Measurements from ENCODE around the gene EFS.
"Not testable (repeated sequence)": the region's sequence is repeated elsewhere in the genome, so short reads cannot be mapped to it uniquely, and the experiment has no call there.

The EFS gene

GRCh38 chr14:23406244-23406643 lies 41.3 kb upstream of the EFS start:
- H3K36me3 ChIP-seq (ENCODE audit: control insufficient read depth in 2 of 2, insufficient read depth in 2 of 2, low read length in 2 of 2): no peaks in the 10 kb centered on the region
- H3K9me3 ChIP-seq (ENCODE audit: control insufficient read depth in 2 of 2, low read length in 2 of 2): no peaks in the 10 kb centered on the region
- peaks cover 0 to 5% of the 10 kb centered on the region in 2 donors for H3K27me3 ChIP-seq (ENCODE audit: control insufficient read depth in 1 of 2, insufficient read depth in 2 of 2, low read length in 2 of 2)
- H3K9ac ChIP-seq (ENCODE audit: low read length in 2 of 2): no peak overlapping the region
- H3K4me1 ChIP-seq (ENCODE audit: control insufficient read depth, insufficient read depth, low read length): no peaks in the 10 kb centered on the region
- H3K4me3 ChIP-seq (ENCODE audit: low read length in 2 of 2): no peak overlapping the region
- H3K27ac ChIP-seq (ENCODE audit: low read length): no peak overlapping the region

DNA sequence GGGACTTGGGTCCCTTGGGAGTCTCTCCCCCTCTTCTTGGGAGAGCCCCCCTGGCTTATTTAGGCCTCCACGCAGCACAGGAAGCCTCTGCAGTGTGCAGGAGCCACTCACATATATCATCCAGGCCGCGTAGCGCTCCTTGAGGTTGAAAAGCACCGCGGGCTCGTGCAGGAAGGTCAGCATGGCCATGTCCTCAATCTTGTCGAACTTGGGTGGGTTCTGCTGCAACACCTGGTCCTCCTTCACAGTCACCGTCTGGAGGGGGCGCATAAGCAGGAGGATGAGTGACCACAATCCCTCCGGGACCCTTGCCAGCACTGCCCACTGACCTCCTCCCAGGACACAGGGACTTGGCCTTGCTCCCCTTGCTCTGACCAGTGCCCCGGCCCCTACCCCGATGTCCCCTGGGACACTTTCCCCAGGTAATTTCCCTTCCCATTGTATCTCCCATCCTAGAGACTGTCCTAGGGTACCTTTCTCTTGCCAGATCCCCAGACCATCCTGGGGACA lies 40.6 kb upstream of the EFS start:
- H3K36me3 ChIP-seq (ENCODE audit: control insufficient read depth in 2 of 2, insufficient read depth in 2 of 2, low read length in 2 of 2): no peaks in the 10 kb centered on the region
- no peak overlapping the region for H3K9ac ChIP-seq (ENCODE audit: low read length in 2 of 2)
- no peak overlapping the region for H3K27ac ChIP-seq (ENCODE audit: low read length)
- no peak overlapping the region for H3K4me3 ChIP-seq (ENCODE audit: low read length in 2 of 2)
- no peaks in the 10 kb centered on the region for H3K4me1 ChIP-seq (ENCODE audit: control insufficient read depth, insufficient read depth, low read length)
- peaks cover 0 to 5% of the 10 kb centered on the region in 2 donors for H3K27me3 ChIP-seq (ENCODE audit: control insufficient read depth in 1 of 2, insufficient read depth in 2 of 2, low read length in 2 of 2)
- no peaks in the 10 kb centered on the region for H3K9me3 ChIP-seq (ENCODE audit: control insufficient read depth in 2 of 2, low read length in 2 of 2)

DNA sequence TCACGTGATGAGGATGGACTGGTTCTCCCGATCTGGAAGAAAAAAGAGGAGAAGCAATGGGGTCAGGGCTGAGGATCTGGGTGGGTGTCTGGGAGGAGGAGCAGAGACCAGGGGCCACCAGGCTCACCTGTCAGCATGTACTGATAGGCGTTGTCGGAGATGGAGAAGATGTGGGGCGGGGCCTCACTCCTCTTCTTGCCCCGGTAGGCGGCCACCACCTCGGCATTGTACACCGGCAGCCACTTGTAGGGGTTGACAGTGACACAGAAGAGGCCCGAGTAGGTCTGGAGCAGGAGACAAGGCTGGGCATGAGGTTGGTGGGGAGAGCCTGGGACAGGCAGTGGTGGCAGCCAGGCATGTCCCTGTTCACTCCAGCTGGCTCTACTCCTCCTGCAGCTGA lies 40.1 kb upstream of the EFS start:
- no peak overlapping the region for H3K9ac ChIP-seq (ENCODE audit: low read length in 2 of 2)
- H3K4me3 ChIP-seq (ENCODE audit: low read length in 2 of 2): no peak overlapping the region
- H3K9me3 ChIP-seq (ENCODE audit: control insufficient read depth in 2 of 2, low read length in 2 of 2): no peaks in the 10 kb centered on the region
- no peaks in the 10 kb centered on the region for H3K36me3 ChIP-seq (ENCODE audit: control insufficient read depth in 2 of 2, insufficient read depth in 2 of 2, low read length in 2 of 2)
- no peak overlapping the region for H3K27ac ChIP-seq (ENCODE audit: low read length)
- H3K4me1 ChIP-seq (ENCODE audit: control insufficient read depth, insufficient read depth, low read length): no peaks in the 10 kb centered on the region
- peaks cover 0 to 5% of the 10 kb centered on the region in 2 donors for H3K27me3 ChIP-seq (ENCODE audit: control insufficient read depth in 1 of 2, insufficient read depth in 2 of 2, low read length in 2 of 2)

DNA sequence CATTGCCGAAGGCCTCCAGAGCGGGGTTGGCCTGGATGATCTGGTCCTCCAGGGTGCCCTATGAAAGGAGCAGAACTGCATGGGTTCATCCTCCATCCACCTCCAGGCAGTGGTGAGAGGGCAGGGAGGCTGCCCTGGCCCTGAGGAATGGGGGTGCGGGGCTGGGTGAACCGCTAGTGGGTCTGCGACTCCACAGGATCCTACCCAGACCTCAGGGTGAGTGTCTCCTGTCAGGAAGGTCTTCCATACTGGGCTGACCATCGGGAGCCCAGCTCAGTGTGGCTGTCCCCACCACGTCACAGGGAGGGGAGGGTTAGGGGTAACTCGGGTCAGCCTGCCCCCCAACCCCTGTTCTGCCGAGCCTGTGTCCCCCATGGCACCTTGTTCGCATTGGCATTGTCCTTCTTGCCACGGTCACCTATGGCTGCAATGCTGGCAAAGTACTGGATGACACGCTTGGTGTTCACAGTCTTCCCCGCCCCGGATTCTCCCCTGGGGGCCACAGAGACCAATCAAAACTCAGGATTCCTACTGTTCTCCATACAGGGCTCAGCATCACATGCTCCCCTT lies 39.4 kb upstream of the EFS start:
- H3K27ac ChIP-seq (ENCODE audit: low read length): no peak overlapping the region
- no peaks in the 10 kb centered on the region for H3K36me3 ChIP-seq (ENCODE audit: control insufficient read depth in 2 of 2, insufficient read depth in 2 of 2, low read length in 2 of 2)
- H3K4me3 ChIP-seq (ENCODE audit: low read length in 2 of 2): no peak overlapping the region
- H3K4me1 ChIP-seq (ENCODE audit: control insufficient read depth, insufficient read depth, low read length): no peaks in the 10 kb centered on the region
- H3K9me3 ChIP-seq (ENCODE audit: control insufficient read depth in 2 of 2, low read length in 2 of 2): no peaks in the 10 kb centered on the region
- peaks cover 0 to 5% of the 10 kb centered on the region in 2 donors for H3K27me3 ChIP-seq (ENCODE audit: control insufficient read depth in 1 of 2, insufficient read depth in 2 of 2, low read length in 2 of 2)
- H3K9ac ChIP-seq (ENCODE audit: low read length in 2 of 2): no peak overlapping the region

- H3K36me3 ChIP-seq (ENCODE audit: control insufficient read depth in 2 of 2, insufficient read depth in 2 of 2, low read length in 2 of 2): no peaks in the 10 kb centered on the region
- H3K9ac ChIP-seq (ENCODE audit: low read length in 2 of 2): no peak overlapping the region
- no peak overlapping the region for H3K4me3 ChIP-seq (ENCODE audit: low read length in 2 of 2)
- H3K27ac ChIP-seq (ENCODE audit: low read length): no peak overlapping the region
- H3K9me3 ChIP-seq (ENCODE audit: control insufficient read depth in 2 of 2, low read length in 2 of 2): no peaks in the 10 kb centered on the region
- H3K4me1 ChIP-seq (ENCODE audit: control insufficient read depth, insufficient read depth, low read length): no peaks in the 10 kb centered on the region
- peaks cover 0 to 5% of the 10 kb centered on the region in 2 donors for H3K27me3 ChIP-seq (ENCODE audit: control insufficient read depth in 1 of 2, insufficient read depth in 2 of 2, low read length in 2 of 2)
These were observed 38.9 kb upstream of the EFS start for GRCh38 chr14:23403908-23404307.

DNA sequence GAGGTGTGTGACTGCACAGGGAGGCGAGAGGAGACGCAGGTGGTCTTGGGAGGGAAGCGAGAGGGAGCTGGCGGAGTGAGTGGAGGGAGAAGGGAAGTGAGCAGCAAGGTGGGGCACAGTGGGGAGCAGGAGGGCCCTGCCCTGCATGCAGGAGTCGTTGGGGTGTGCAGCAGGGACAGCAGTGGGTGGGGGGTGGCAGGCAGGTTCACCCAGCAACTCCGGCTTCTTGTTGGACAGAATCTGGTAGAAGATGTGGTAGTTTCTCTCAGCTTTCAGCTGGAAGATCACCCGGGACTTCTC lies 38.1 kb upstream of the EFS start:
- H3K4me3 ChIP-seq (ENCODE audit: low read length in 2 of 2): no peak overlapping the region
- no peak overlapping the region for H3K9ac ChIP-seq (ENCODE audit: low read length in 2 of 2)
- no peaks in the 10 kb centered on the region for H3K4me1 ChIP-seq (ENCODE audit: control insufficient read depth, insufficient read depth, low read length)
- no peaks in the 10 kb centered on the region for H3K36me3 ChIP-seq (ENCODE audit: control insufficient read depth in 2 of 2, insufficient read depth in 2 of 2, low read length in 2 of 2)
- no peaks in the 10 kb centered on the region for H3K9me3 ChIP-seq (ENCODE audit: control insufficient read depth in 2 of 2, low read length in 2 of 2)
- H3K27me3 ChIP-seq (ENCODE audit: control insufficient read depth in 1 of 2, insufficient read depth in 2 of 2, low read length in 2 of 2): peaks cover 0 to 5% of the 10 kb centered on the region in 2 donors
- H3K27ac ChIP-seq (ENCODE audit: low read length): no peak overlapping the region

DNA sequence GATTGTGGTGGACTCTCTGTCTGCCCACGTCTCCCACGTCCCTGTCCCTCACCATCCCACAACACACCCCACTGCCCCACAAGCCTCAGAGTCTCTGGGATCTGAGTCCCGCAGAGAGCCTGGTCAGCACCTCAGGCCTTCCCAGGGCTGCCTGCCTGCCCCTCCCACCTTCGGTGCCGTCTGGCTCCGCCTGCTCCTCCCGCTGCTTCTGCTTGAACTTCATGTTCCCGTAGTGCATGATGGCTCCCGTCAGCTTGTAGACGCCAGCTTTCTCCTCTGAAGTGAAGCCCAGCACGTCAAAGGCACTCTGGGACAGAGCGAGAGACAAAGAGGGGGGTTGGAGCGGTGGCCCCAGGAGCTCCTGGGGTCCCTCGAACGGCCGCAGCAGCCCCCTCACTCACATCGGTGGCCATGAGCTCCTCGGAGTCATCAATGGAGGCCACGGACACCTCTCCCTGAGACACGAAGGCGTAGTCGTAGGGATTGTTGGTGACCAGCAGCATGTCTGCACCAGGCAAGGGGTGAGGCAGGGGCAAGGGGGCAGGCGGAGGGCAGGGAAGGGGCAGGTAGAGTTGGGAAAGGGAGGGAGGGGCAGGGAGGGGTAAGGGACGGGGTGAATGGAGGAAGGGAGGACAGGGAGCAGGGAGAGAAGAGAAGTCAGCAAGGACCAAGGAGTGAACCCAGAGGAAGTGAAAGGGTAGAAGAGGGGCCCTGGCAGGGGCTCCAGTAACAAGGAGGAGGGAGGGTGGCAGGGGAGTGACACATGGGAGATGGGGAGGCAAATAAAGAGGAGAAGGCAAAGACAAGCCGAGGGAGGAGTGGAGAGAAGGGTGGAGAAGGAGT lies 37.5 kb upstream of the EFS start:
- Histone ChIP-seq H3K4me1 (ENCODE audit: control insufficient read depth, insufficient read depth, low read length) (no peaks in the 10 kb centered on the region), H3K9me3 (ENCODE audit: control insufficient read depth in 2 of 2, low read length in 2 of 2) (no peaks in the 10 kb centered on the region), H3K4me3 (ENCODE audit: low read length in 2 of 2) (no peak overlapping the region), H3K9ac (ENCODE audit: low read length in 2 of 2) (no peak overlapping the region), H3K27ac (ENCODE audit: low read length) (no peak overlapping the region), H3K27me3 (ENCODE audit: control insufficient read depth in 1 of 2, insufficient read depth in 2 of 2, low read length in 2 of 2) (peaks cover 0 to 5% of the 10 kb centered on the region in 2 donors), H3K36me3 (ENCODE audit: control insufficient read depth in 2 of 2, insufficient read depth in 2 of 2, low read length in 2 of 2) (no peaks in the 10 kb centered on the region)

- H3K9ac ChIP-seq (ENCODE audit: low read length in 2 of 2): no peak overlapping the region
- H3K27me3 ChIP-seq (ENCODE audit: control insufficient read depth in 1 of 2, insufficient read depth in 2 of 2, low read length in 2 of 2): peaks cover 0 to 5% of the 10 kb centered on the region in 2 donors
- H3K27ac ChIP-seq (ENCODE audit: low read length): no peak overlapping the region
- H3K9me3 ChIP-seq (ENCODE audit: control insufficient read depth in 2 of 2, low read length in 2 of 2): no peaks in the 10 kb centered on the region
- H3K36me3 ChIP-seq (ENCODE audit: control insufficient read depth in 2 of 2, insufficient read depth in 2 of 2, low read length in 2 of 2): no peaks in the 10 kb centered on the region
- H3K4me1 ChIP-seq (ENCODE audit: control insufficient read depth, insufficient read depth, low read length): no peaks in the 10 kb centered on the region
- no peak overlapping the region for H3K4me3 ChIP-seq (ENCODE audit: low read length in 2 of 2)
These were observed 36.3 kb upstream of the EFS start for GRCh38 chr14:23401291-23401690.

GRCh38 chr14:23400496-23401149 lies 35.7 kb upstream of the EFS start:
- not testable (repeated sequence) for H3K27me3 ChIP-seq (ENCODE audit: control insufficient read depth in 1 of 2, insufficient read depth in 2 of 2, low read length in 2 of 2); H3K4me1 ChIP-seq (ENCODE audit: control insufficient read depth, insufficient read depth, low read length); H3K27ac ChIP-seq (ENCODE audit: low read length); H3K36me3 ChIP-seq (ENCODE audit: control insufficient read depth in 2 of 2, insufficient read depth in 2 of 2, low read length in 2 of 2); H3K9me3 ChIP-seq (ENCODE audit: control insufficient read depth in 2 of 2, low read length in 2 of 2); H3K4me3 ChIP-seq (ENCODE audit: low read length in 2 of 2); H3K9ac ChIP-seq (ENCODE audit: low read length in 2 of 2)

- Histone ChIP-seq H3K4me3 (ENCODE audit: low read length in 2 of 2) (no peak overlapping the region), H3K27me3 (ENCODE audit: control insufficient read depth in 1 of 2, insufficient read depth in 2 of 2, low read length in 2 of 2) (peaks cover 0 to 2% of the 10 kb centered on the region in 2 donors), H3K9me3 (ENCODE audit: control insufficient read depth in 2 of 2, low read length in 2 of 2) (no peaks in the 10 kb centered on the region), H3K36me3 (ENCODE audit: control insufficient read depth in 2 of 2, insufficient read depth in 2 of 2, low read length in 2 of 2) (no peaks in the 10 kb centered on the region), H3K27ac (ENCODE audit: low read length) (no peak overlapping the region), H3K4me1 (ENCODE audit: control insufficient read depth, insufficient read depth, low read length) (no peaks in the 10 kb centered on the region), H3K9ac (ENCODE audit: low read length in 2 of 2) (no peak overlapping the region)
These were observed 34.6 kb upstream of the EFS start for GRCh38 chr14:23399591-23399990.

DNA sequence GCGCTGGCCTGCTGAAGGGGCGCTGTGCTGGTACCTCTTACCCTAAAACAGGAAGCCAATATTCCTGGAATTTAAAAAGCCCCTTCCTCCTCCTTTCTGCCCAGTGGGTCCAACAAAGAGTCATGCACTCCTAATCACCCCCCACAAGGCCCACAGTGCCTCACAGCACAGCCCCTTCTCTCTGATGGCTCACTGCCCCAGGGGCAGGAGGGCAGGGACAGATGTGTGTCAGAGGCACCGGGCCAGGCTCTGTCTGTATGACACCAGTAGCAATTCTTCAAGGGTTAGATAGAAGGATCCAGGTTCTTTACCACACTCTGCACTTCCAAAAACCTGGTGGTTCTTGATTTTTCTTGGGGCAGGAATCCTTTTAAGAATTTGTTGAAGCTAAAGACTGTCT lies 34.2 kb upstream of the EFS start:
- H3K4me1 ChIP-seq (ENCODE audit: control insufficient read depth, insufficient read depth, low read length): no peaks in the 10 kb centered on the region
- peaks cover 0 to 2% of the 10 kb centered on the region in 2 donors for H3K27me3 ChIP-seq (ENCODE audit: control insufficient read depth in 1 of 2, insufficient read depth in 2 of 2, low read length in 2 of 2)
- H3K9me3 ChIP-seq (ENCODE audit: control insufficient read depth in 2 of 2, low read length in 2 of 2): no peaks in the 10 kb centered on the region
- H3K4me3 ChIP-seq (ENCODE audit: low read length in 2 of 2): no peak overlapping the region
- H3K9ac ChIP-seq (ENCODE audit: low read length in 2 of 2): no peak overlapping the region
- H3K27ac ChIP-seq (ENCODE audit: low read length): no peak overlapping the region
- no peaks in the 10 kb centered on the region for H3K36me3 ChIP-seq (ENCODE audit: control insufficient read depth in 2 of 2, insufficient read depth in 2 of 2, low read length in 2 of 2)
